BJ (cell line): Measurements from ENCODE around the gene MCRS1. TPM values are rescaled to one million over a fixed set of nuclear protein-coding genes. Genes with fewer than 3 reads are reported as not detected.

ENCODE experiments used
- CTCF ChIA-PET: fragments of 350-600 bp; formaldehyde crosslinking; extraction: SDS; loops from one replicate; lab custom pipeline; 2021; ENCODE audit warnings: antibody characterized with exemption, inconsistent platforms; lab: Yijun Ruan, JAX
- POLR2A ChIA-PET: fragments of 300-600 bp; sonication (Branson Sonifier 250); formaldehyde crosslinking; extraction: SDS; loops from one replicate; lab custom pipeline; 2021; ENCODE audit warnings: antibody characterized with exemption; lab: Charles Lee
- DNase-seq: peaks from one replicate; pipeline ENCODE4 v3.0.0-alpha.2; 2011; ENCODE audit warnings: low read depth
- H3K27me3 ChIP-seq: 2 replicates; pipeline ENCODE4 v1.6.0; 2011; ENCODE audit warnings: low read length; ENCODE audit not compliant: control insufficient read depth, insufficient read depth
- H3K36me3 ChIP-seq: 2 replicates; pipeline ENCODE4 v1.5.1; 2011; ENCODE audit warnings: low read length; ENCODE audit not compliant: control insufficient read depth, insufficient read depth
- H3K4me3 ChIP-seq: 2 replicates; pipeline ENCODE4 v1.5.1; 2011; ENCODE audit warnings: low read depth, mild to moderate bottlenecking, control low read depth, low read length
- polyA plus RNA-seq: library from polyadenylated mRNA; depleted of rRNA; stranded (reverse); fragments of >200 nt; gene quantifications from 2 replicates; pipeline ENCODE4 v1.2.3, GENCODE V29; 2011
- TF ChIP-seq, protein P1 (sequence below): IDR thresholded peaks from 2 replicates; pipeline ENCODE4 v1.5.1; 2011; ENCODE audit warnings: low read depth, mild to moderate bottlenecking, control low read depth, inconsistent platforms, low read length, moderate library complexity; ENCODE audit not compliant: insufficient read depth

MCRS1 gene
- polyA plus RNA-seq, 1 experiment, result 96.0 TPM

DNA sequence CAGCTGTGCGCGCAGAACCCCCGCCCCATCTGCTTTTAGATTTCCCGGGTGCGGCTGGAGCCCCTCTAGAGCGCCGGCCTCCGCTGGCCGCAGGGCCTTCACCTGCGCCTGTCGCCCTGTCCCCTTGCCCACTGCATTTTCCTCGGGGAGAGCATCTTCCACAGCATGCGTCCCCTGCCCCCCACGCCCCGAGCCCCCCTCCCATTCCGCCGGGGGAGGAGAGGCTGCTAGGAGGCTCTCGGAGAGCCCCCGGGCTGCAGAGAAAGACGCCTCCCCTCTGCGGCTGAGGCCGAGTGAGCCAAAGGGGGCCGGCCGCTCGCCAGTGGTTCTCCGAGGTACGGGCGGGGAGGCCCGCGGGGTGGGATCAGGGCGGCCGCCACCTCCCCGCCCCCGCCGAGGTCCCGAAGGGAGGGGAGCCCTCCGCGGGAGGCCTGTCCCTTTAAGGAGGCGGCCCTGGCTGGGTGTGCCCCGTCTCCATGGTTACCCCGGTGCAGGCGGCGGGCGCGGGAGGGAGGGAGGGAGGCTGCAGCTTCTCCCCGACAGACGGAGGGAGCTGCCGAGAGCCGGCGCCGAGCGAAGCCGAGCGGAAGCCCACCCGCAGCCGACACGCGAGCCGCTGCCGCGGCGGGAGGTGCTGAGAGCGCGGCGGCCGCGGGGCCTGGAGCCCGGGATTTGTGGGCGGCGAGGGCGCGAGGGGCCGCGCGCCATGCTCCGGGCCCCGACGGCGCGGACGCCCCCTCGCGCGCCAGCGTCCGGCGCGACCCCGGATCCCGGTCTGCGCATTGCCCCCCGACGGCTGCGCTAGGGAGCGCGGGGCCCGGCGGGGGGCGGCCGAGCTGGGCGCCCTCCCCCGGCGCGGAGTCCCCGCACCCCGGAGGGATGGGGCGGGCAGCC is 29.2 kb downstream of the MCRS1 start, which contains the start of gene KCNH3:
Gene KCNH3, plus strand, starts transcription at position 521 of the 894 bp plus-strand sequence. CDS start 387 bp downstream, outside the sequence.
- Histone ChIP-seq H3K27me3 (peaks cover 29% of the 10 kb centered on the region), H3K36me3 (no peaks in the 10 kb centered on the region), H3K4me3 (peak within 1 kb of the TSS; percentile 39)
- POLR2A ChIA-PET, result interaction anchor here (0.6 kb wide), 1 partner anchor 10 kb away, joined by 3 read pairs; no protein-coding TSS in a partner anchor
- TF ChIP-seq, protein P1, sequence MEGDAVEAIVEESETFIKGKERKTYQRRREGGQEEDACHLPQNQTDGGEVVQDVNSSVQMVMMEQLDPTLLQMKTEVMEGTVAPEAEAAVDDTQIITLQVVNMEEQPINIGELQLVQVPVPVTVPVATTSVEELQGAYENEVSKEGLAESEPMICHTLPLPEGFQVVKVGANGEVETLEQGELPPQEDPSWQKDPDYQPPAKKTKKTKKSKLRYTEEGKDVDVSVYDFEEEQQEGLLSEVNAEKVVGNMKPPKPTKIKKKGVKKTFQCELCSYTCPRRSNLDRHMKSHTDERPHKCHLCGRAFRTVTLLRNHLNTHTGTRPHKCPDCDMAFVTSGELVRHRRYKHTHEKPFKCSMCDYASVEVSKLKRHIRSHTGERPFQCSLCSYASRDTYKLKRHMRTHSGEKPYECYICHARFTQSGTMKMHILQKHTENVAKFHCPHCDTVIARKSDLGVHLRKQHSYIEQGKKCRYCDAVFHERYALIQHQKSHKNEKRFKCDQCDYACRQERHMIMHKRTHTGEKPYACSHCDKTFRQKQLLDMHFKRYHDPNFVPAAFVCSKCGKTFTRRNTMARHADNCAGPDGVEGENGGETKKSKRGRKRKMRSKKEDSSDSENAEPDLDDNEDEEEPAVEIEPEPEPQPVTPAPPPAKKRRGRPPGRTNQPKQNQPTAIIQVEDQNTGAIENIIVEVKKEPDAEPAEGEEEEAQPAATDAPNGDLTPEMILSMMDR, result no peak
- CTCF ChIA-PET, result interaction anchor here (0.9 to 1.9 kb wide), 5 partner anchors 15 to 203 kb away, joined by 3 to 5 read pairs (median 4); partner anchors contain the start of gene TMBIM6
- no peak for DNase-seq

DNA sequence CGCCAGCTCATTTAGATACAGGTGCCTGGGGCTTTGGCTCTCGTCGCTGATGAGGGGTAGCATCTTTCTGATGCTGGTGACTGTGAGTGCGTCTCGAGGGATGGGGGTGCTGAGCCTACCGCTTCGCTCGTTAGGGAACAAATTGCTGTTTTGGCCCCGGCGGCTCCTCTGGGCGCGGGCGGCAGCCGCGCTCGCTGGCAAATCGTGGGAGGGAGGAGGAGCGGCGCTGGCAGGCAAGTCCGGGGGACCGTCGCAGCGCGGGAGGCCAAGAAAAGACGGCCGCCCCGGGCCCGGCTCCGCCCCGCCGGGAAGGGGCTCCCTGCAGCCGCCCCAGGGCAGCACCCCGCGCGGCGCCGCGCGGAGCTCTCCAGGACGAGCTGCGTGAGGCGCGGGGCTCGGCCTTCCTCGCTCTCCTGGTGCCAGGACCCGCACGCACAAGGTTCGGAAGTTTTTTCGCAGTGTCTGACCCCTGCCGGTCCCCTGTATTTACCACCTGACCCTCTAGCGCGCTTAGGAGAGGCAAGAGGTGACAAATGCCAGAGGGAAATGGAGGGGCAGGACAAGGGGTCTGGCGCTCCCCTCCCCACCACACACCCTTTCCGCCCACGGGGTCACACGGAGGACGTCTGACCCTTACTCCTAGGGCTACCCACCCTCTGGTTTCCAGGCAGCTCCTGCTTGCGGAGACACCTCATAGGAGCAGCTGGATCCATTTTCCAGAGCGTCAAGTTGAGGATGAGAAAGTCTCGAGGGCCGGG is 30.0 kb downstream of the MCRS1 start:
- TF ChIP-seq, protein P1, result no peak
- Histone ChIP-seq H3K36me3 (no peaks in the 10 kb centered on the region), H3K27me3 (peaks cover 27% of the 10 kb centered on the region), H3K4me3 (peak overlapping the region; percentile 39)
- POLR2A ChIA-PET, result interaction anchor here (0.6 kb wide), 2 partner anchors 11 to 55 kb away, joined by 3 read pairs; no protein-coding TSS in a partner anchor
- CTCF ChIA-PET, result interaction anchor here (0.9 to 1.9 kb wide), 5 partner anchors 15 to 204 kb away, joined by 3 to 5 read pairs (median 4); partner anchors contain the start of gene TMBIM6
- DNase-seq, result no peak

DNA sequence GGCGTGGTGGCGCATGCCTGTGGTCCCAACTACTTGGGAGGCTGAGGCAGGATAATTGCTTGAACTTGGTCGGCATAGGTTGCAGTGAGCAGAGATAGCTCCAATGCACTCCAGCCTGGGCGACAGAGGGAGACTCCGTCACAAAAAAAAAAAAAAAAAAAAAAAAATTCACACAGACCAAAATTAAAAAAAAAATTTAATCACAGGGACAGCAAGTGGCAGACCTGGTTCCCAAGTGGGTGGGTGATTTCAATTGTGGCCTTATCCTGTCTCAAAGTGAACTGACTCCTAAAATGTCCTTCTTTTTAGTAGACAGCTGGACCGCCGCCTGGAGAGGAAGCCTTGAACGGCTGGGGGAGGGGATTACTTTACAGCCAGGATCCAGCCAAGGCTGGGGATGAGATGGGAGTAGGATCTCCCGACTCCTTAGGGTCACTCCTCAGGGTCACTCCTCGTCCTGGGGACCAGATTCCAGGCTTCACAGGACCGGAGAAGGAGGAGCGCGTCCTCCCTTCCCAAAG is 30.7 kb downstream of the MCRS1 start:
- ChIA-PET POLR2A (interaction anchor here (0.6 kb wide), 1 partner anchor 54 kb away, joined by 3 read pairs; no protein-coding TSS in a partner anchor), CTCF (interaction anchor here (0.7 to 1.9 kb wide), 3 partner anchors 16 to 189 kb away, joined by 3 to 5 read pairs (median 4); no protein-coding TSS in a partner anchor)
- Histone ChIP-seq H3K27me3 (peaks cover 27% of the 10 kb centered on the region), H3K4me3 (no peak overlapping the region), H3K36me3 (no peaks in the 10 kb centered on the region)
- TF ChIP-seq, protein P1, result no peak
- no peak for DNase-seq

DNA sequence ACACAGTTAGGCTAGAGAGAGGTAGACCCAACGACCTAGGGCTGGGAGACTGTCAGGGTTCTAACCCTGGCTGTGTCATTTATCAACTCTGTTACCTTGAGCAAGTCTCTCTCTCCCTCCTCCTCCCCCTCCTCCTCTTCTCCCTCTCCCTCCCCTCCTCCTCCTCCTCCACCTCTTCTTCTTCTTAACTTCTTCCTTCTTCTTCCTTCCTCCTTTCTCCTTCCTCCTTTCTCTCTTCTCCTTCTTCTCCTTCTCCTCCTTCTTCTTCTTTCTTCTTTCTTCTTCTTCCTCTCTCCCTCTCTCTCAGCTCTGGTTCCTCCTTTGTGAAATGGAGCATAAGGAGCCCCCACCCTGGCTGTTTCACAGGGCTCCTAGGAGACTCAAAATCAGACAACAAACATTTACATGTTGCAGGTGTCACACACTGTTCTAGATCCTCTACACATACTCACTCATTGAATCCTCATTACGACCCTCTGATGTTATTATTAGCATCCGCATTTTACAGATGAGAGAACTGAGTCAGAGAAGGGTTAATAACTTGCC is 31.3 kb downstream of the MCRS1 start:
- CTCF ChIA-PET, result interaction anchor here (0.7 to 1.9 kb wide), 4 partner anchors 17 to 194 kb away, joined by 3 to 5 read pairs (median 3); no protein-coding TSS in a partner anchor

More for the DNA sequence above, 31.3 kb downstream of the MCRS1 start:
- no peak overlapping the region for H3K4me3 ChIP-seq
- POLR2A ChIA-PET, result no interaction called here
- H3K36me3 ChIP-seq, result no peaks in the 10 kb centered on the region
- TF ChIP-seq, protein P1, result no peak
- H3K27me3 ChIP-seq, result peaks cover 27% of the 10 kb centered on the region
- DNase-seq, result no peak
